Endothelial cell of umbilical vein (primary cell): ENCODE data around the gene UNC5B. TPM values are rescaled to one million over a fixed set of nuclear protein-coding genes. Genes with fewer than 3 reads are reported as not detected.

ENCODE experiments used
- BruUV-seq: library from RNA; stranded (reverse); fragments of 400-500 nt; replicated peaks from 2 replicates; lab custom pipeline; 2021; lab: Mats Ljungman, UMichigan
- CTCF ChIA-PET: fragments of 300-600, 350-600 bp; sonication (Branson Sonifier 250); formaldehyde crosslinking; loops from one replicate; lab custom pipeline; 2021; ENCODE audit warnings: antibody characterized with exemption, inconsistent platforms; lab: Charles Lee
- POLR2A ChIA-PET: fragments of 300-600, 350-600 bp; sonication (Branson Sonifier 250); formaldehyde crosslinking; loops from one replicate; lab custom pipeline; 2021; ENCODE audit warnings: antibody characterized with exemption, inconsistent platforms; lab: Charles Lee
- DNase-seq: peaks from one replicate; pipeline ENCODE4 v3.0.0-alpha.2; 2011; ENCODE audit warnings: low read depth, low spot score
- FAIRE-seq: peaks from 2 replicates; lab custom pipeline; 2011; peaks lifted over from hg19 to GRCh38; lab: Jason Lieb, UNC
- H2AFZ ChIP-seq: 2 replicates; pipeline ENCODE4 v1.6.0; 2012; ENCODE audit warnings: low read depth, low read length, control low read depth, inconsistent platforms
- H3K27ac ChIP-seq: 2 replicates; pipeline ENCODE4 v1.5.1; 2011; ENCODE audit warnings: low read depth, mild to moderate bottlenecking, control low read depth, low read length, moderate library complexity; ENCODE audit not compliant: insufficient read depth
- H3K27me3 ChIP-seq, 2 experiments: 2 replicates each; pipeline versions ENCODE4 v1.6.0 to v1.6.1; 2011; ENCODE audit warnings: low read length in 2 of 2, mixed read lengths in 1 of 2; ENCODE audit not compliant: control insufficient read depth in 2 of 2, insufficient read depth in 2 of 2
- H3K36me3 ChIP-seq, 2 experiments: 2 replicates in 1 of 2; 3 replicates in 1 of 2; pipeline ENCODE4 v1.5.1; 2011; ENCODE audit warnings: low read length in 2 of 2, mild to moderate bottlenecking in 1 of 2, moderate library complexity in 1 of 2; ENCODE audit not compliant: control insufficient read depth in 2 of 2, insufficient read depth in 2 of 2; ENCODE audit errors: extremely low read depth in 1 of 2
- H3K4me1 ChIP-seq: 3 replicates; pipeline ENCODE4 v1.5.1; 2011; ENCODE audit warnings: mild to moderate bottlenecking, low read length; ENCODE audit not compliant: control insufficient read depth, insufficient read depth; ENCODE audit errors: extremely low read depth
- H3K4me2 ChIP-seq: 2 replicates; pipeline ENCODE4 v1.6.1; 2011; ENCODE audit warnings: low read length, control low read depth, mixed read lengths; ENCODE audit not compliant: insufficient read depth
- H3K4me3 ChIP-seq, 3 experiments: fragments of 200-600 bp in 1 of 3; sonication (generic), shearing (Covaris generic) in 1 of 3; replicated peaks in 1 of 3; 2 replicates each; pipeline ENCODE4 v1.5.1; 2011 to 2016; ENCODE audit warnings: control low read depth in 3 of 3, low read length in 3 of 3, mild to moderate bottlenecking in 2 of 3, inconsistent platforms in 1 of 3, low read depth in 1 of 3, moderate library complexity in 1 of 3; ENCODE audit not compliant: insufficient read depth in 1 of 3
- H3K79me2 ChIP-seq: 2 replicates; pipeline ENCODE4 v1.6.0; 2012; ENCODE audit warnings: low read length, inconsistent platforms; ENCODE audit not compliant: control insufficient read depth, insufficient read depth
- H3K9ac ChIP-seq: replicated peaks from 2 replicates; pipeline ENCODE3; 2011; ENCODE audit warnings: low read length, control low read depth; ENCODE audit not compliant: insufficient read depth; ENCODE audit errors: extremely low read depth
- H3K9me1 ChIP-seq: replicated peaks from 3 replicates; pipeline ENCODE4 v1.6.0; 2011; ENCODE audit warnings: mild to moderate bottlenecking, low read length; ENCODE audit not compliant: control insufficient read depth, insufficient read depth; ENCODE audit errors: extremely low read depth
- H3K9me3 ChIP-seq: replicated peaks from 2 replicates; pipeline ENCODE4 v1.5.1; 2012; ENCODE audit warnings: low read length, inconsistent platforms; ENCODE audit not compliant: control insufficient read depth, insufficient read depth
- H4K20me1 ChIP-seq: replicated peaks from 2 replicates; pipeline ENCODE3; 2011; ENCODE audit warnings: mild to moderate bottlenecking, low read length; ENCODE audit not compliant: control insufficient read depth, insufficient read depth; ENCODE audit errors: extremely low read depth
- EZH2 ChIP-seq: IDR thresholded peaks from 2 replicates; pipeline ENCODE4 v1.6.1; 2012; ENCODE audit warnings: borderline replicate concordance, low read depth, mild to moderate bottlenecking, moderate library complexity, low read length, inconsistent platforms; ENCODE audit not compliant: severe bottlenecking
- FOS ChIP-seq: IDR thresholded peaks from 2 replicates; pipeline ENCODE4 v1.6.1; 2011; ENCODE audit warnings: mild to moderate bottlenecking, low read length, moderate library complexity, borderline replicate concordance; ENCODE audit not compliant: insufficient read depth
- GATA2 ChIP-seq: IDR thresholded peaks from 2 replicates; pipeline ENCODE4 v1.7.0; 2011; ENCODE audit warnings: low read depth, mild to moderate bottlenecking, moderate library complexity, mixed read lengths, low read length; ENCODE audit not compliant: insufficient read length, insufficient read depth
- JUN ChIP-seq: IDR thresholded peaks from 2 replicates; pipeline ENCODE4 v1.6.1; 2011; ENCODE audit warnings: borderline replicate concordance, low read depth; ENCODE audit not compliant: insufficient read length, insufficient read depth
- MYC ChIP-seq: IDR thresholded peaks from one replicate; pipeline ENCODE4 v1.6.1; 2011; ENCODE audit warnings: mild to moderate bottlenecking, low read depth, low read length
- POLR2A ChIP-seq: IDR thresholded peaks from 2 replicates; pipeline ENCODE4 v1.6.1; 2012; ENCODE audit warnings: low read depth, mild to moderate bottlenecking, control low read depth, low read length
- POLR2AphosphoS5 ChIP-seq: IDR thresholded peaks from 2 replicates; pipeline ENCODE4 v1.6.1; 2012; ENCODE audit warnings: low read depth, mild to moderate bottlenecking, control low read depth, low read length, moderate library complexity; ENCODE audit not compliant: insufficient read depth
- dilution Hi-C: fragments of 300-500 bp; cut with MboI; formaldehyde crosslinking; loops from one replicate; pipeline ENCODE4 v1.15.0; 2019; ENCODE audit warnings: low sequenced_read_pairs; ENCODE audit not compliant: extremely low pct_ligation_motif_present
- intact Hi-C: fragments of 100-400 bp; cut with micrococcal nuclease; formaldehyde crosslinking; loops from one replicate; pipeline ENCODE4 v1.10.0; 2022
- polyA plus RNA-seq, 4 experiments: library from polyadenylated mRNA; depleted of rRNA in 3 of 4; stranded (reverse) in 3 of 4; unstranded in 1 of 4; fragments of >200 nt; gene quantifications; 2 replicates each; pipeline versions ENCODE4 v1.2.1 to v1.2.3, GENCODE V29; 2011 to 2012; ENCODE audit warnings: missing spikeins in 1 of 4
- total RNA-seq: library from RNA; stranded (reverse); gene quantifications from 2 replicates; pipeline ENCODE4 v1.2.3, GENCODE V29; 2021
- TF ChIP-seq, protein P1 (sequence below): IDR thresholded peaks from 2 replicates; pipeline ENCODE4 v1.6.1; 2011; ENCODE audit not compliant: insufficient read depth, insufficient read length
- TF ChIP-seq, protein P2 (sequence below), 2 donors: IDR thresholded peaks; 1 replicate in 1 of 2; 2 replicates in 1 of 2; pipeline ENCODE4 v1.5.1; 2011; ENCODE audit warnings: low read length in 2 of 2, mild to moderate bottlenecking in 2 of 2, moderate library complexity in 2 of 2, control low read depth in 1 of 2, inconsistent platforms in 1 of 2, low read depth in 1 of 2; ENCODE audit not compliant: insufficient read depth in 1 of 2; ENCODE audit errors: extremely low read depth in 1 of 2

The UNC5B gene
- total and polyA plus RNA-seq, 2 donors (not counting 3 experiments of a cell fraction or from before 2014, with no cell fraction given), result 0.39 to 2.5 TPM

DNA sequence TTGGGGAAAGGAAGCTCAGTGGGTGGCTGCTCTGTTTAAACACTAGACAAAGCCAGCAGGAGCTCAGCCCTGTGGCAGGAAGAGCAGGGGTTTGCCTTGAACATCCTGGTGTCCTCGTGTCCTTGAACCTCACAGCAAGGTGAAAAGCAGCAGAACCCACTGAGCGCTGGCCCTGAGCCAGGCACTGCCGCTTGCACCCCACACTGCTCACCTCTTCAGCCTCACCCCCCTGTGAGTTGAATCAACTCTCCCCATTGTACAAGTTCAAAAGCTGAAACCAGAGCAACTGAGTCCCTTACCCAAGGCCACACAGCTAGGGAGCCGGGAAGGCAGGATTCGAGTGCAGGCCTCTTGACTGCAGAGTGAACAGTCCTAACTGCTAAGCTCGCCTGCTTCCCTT is 138.7 kb downstream of the UNC5B start:
- intact Hi-C loops, result no loop called here
- H3K36me3 ChIP-seq, result no peaks in the 10 kb centered on the region
- H3K4me1 ChIP-seq, result peaks cover 13% of the 10 kb centered on the region
- H3K9ac ChIP-seq, result no peak overlapping the region
- no peak overlapping the region for H3K4me2 ChIP-seq
- TF ChIP-seq POLR2A (no peak), FOS (no peak), GATA2 (no peak), JUN (no peak), EZH2 (no peak), MYC (no peak), POLR2AphosphoS5 (no peak)
- TF ChIP-seq, protein P1, sequence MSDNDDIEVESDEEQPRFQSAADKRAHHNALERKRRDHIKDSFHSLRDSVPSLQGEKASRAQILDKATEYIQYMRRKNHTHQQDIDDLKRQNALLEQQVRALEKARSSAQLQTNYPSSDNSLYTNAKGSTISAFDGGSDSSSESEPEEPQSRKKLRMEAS, result no peak
- TF ChIP-seq, protein P2, sequence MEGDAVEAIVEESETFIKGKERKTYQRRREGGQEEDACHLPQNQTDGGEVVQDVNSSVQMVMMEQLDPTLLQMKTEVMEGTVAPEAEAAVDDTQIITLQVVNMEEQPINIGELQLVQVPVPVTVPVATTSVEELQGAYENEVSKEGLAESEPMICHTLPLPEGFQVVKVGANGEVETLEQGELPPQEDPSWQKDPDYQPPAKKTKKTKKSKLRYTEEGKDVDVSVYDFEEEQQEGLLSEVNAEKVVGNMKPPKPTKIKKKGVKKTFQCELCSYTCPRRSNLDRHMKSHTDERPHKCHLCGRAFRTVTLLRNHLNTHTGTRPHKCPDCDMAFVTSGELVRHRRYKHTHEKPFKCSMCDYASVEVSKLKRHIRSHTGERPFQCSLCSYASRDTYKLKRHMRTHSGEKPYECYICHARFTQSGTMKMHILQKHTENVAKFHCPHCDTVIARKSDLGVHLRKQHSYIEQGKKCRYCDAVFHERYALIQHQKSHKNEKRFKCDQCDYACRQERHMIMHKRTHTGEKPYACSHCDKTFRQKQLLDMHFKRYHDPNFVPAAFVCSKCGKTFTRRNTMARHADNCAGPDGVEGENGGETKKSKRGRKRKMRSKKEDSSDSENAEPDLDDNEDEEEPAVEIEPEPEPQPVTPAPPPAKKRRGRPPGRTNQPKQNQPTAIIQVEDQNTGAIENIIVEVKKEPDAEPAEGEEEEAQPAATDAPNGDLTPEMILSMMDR (IDR thresholded peaks at IDR 0.05; ENCODE audit: extremely low read depth in 1 of 2, insufficient read depth in 1 of 2, low read depth in 1 of 2, low read length in 2 of 2), result no peak
- no peak overlapping the region for H3K27ac ChIP-seq
- dilution Hi-C loops, result no loop called here
- no TSS peak for BruUV-seq
- no peaks in the 10 kb centered on the region for H3K79me2 ChIP-seq
- H3K4me3 ChIP-seq, result no peak overlapping the region
- DNase-seq (no peak), FAIRE-seq (no peak)
- H3K27me3 ChIP-seq, result no peaks in the 10 kb centered on the region
- no peaks in the 10 kb centered on the region for H4K20me1 ChIP-seq
- ChIA-PET POLR2A (no interaction called here), CTCF (interaction anchor here (1.3 to 1.5 kb wide), 2 partner anchors 13 to 35 kb away, joined by 3 to 4 read pairs; no protein-coding TSS in a partner anchor)
- no peak overlapping the region for H2AFZ ChIP-seq
- H3K9me1 ChIP-seq, result no peaks in the 10 kb centered on the region
- no peaks in the 10 kb centered on the region for H3K9me3 ChIP-seq
